GF-D8 (cell line): ENCODE data around the gene UBALD1.
A peak's percentile ranks its signal among the peaks of the same experiment; 100 is the strongest.

Experiments
- DNase-seq: peaks from one replicate; lab custom pipeline; 2025; lab: John Stamatoyannopoulos, UW

Gene UBALD1

DNA sequence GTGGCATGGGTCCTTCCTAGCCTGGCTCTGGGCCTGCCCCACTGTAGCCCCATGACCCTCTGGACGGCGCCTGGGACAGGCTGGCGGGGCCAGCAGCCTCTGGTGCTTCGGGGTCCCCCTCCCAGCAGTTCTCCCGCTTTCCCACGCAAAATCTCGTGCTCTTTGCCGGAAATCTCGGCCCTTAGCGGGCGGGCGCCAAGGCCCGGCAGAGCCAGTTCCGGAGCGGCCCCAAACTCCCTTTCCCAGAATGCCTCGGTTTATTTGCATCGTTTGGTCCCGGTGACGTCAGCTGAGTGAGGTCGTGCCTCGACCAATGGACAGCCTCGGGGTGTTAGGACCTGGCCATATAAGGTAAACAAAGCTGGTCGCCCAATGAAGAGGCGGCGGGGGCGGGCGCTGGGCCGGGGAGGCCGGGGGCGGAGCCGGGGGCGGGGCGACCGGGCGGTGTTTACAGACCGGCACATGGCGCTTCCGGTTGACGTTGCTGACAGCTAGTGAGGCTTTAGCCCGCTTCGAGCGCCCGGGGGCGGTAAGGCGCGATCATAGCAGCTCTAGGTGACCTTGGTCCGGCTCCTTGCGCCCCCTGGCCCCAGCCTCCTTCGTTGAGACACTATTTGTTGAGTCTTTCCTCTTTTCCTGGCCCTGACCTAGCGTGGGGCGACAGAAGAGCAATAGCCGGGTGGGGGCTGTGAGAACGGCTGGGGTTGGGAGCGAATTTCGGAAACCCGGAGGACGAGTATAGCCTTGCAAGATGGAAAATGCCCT is 1.5 kb upstream of the UBALD1 start:
- DNase-seq: peak; percentile 98

DNA sequence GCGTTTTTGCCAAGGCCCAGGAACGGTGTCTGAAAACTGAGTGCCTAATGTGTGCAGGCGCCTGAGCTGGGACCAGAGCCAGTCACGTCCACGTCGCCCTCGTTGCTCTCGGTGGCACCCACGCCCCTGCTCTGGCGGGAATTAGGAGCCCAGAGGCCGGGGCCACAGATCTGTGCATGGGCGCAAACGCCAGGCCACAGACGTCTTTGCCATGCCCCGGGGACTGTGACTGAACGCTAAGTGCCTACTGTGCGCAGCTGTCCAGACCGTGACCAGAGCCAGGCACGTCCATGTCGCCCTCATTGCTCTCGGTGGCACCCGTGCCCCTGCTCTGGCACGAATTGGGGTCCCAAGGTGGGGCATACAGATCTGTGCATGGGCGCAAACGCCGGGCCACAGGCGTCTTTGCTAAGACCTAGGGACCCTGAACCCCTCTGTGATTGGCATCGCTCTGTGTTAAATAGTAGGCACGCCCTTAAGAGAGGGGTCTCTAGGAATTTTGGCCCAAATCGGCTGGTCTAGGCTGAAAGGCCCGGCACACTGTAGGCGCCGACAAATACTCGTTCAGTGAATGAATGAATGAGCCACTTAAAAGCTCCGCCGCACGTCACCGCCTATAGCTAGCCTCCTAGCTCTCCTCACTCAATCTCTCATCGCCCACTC is 827 bp upstream of the UBALD1 start:
- DNase-seq: no peak

DNA sequence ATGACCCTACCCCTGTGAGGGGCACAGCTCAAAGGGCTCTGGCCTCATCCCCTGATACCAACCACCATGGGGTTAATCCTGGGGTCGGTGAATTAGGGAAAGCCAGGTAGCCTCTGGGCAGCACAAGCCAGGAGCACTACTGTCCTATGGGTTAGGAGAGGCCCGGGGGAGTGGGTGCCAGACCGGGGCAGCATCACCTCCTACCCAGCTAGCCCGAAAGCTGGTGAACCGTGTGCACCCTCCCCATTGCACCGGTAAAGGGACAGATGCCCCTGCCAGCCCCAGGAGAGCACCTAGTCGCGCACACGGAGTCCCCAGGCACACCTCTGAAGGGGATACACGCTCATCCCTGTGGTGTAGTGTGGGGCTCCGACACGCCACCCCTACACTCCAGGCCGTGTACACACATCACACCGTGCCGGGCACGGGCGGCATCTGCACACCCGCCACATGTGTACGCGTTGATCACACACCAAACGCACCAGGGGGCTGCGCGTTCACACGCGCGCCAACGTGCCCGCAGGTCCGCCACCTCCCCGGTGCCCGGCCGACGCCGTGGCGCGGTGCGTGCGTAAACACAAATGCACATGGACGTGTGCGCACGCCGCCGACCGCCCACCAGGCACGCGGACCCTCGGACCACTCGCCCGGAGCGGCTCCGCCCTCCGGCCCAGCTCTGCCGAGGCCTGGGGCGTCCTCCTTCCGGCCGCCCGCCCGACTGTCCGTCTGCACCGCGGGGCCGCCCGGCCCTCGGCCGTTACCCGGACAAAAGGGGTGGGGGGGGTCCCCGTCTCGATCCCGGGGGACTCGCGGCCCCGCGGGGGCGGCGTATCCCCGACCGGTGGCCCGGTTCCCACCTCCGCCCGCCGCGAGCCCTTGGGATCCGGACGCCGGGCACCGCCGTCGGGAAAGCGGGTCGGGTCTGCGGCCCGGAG is 785 bp downstream of the UBALD1 start:
- no peak for DNase-seq

DNA sequence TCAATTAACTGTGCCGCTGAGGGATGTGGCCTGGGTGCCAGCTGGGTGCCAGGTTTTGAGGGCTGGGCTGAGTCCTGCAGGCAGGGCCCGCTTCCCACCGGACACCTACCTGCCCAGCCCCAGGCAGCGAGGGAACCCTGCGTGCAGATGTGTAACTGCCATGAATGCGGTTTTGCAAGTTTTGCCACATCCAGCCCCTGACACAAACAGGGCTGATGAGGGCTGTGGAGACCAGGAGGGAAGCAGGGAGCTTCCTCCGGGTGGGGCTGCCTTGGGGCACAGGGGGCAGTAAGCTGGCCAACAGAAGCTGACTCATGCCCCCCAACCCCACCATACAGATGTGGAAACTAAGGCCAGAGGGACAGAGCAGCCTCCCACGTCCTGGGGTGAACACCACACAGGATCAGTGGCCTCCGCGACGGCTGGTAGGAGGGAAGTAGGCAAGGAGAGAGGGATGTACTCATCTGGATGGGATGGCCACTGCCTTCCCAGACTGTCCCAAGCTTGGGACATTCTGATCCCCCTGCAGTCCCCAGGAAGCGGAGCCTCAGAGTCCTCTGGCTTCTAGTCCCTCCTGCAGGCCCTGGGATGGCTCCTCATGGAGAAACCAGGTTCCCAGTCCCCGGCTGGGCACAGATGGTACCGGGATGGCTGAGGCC is 1.6 kb downstream of the UBALD1 start:
- peak; percentile 4 for DNase-seq

DNA sequence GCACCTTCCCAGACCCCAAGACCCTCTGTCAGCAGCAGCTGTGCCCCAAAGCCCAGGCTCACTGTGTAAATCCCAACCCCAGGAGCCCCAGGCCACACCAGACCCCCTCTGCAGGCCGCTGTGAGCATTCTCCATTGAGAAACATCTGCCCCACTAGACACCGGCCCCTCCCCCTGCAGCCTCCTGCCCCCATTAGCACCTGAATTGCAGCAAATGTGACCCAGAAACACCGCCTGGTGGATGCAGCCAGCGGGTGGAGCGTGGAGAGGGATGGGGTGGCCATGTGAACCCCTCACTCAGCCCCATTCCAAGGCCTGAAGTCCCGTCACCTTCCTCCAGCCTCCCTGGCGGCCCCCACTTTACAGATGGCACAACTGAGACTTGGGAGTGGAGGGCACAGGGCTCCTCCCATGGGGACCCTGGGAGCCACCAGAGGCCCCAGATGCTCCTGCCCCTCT is 2.2 kb downstream of the UBALD1 start:
- DNase-seq: no peak

DNA sequence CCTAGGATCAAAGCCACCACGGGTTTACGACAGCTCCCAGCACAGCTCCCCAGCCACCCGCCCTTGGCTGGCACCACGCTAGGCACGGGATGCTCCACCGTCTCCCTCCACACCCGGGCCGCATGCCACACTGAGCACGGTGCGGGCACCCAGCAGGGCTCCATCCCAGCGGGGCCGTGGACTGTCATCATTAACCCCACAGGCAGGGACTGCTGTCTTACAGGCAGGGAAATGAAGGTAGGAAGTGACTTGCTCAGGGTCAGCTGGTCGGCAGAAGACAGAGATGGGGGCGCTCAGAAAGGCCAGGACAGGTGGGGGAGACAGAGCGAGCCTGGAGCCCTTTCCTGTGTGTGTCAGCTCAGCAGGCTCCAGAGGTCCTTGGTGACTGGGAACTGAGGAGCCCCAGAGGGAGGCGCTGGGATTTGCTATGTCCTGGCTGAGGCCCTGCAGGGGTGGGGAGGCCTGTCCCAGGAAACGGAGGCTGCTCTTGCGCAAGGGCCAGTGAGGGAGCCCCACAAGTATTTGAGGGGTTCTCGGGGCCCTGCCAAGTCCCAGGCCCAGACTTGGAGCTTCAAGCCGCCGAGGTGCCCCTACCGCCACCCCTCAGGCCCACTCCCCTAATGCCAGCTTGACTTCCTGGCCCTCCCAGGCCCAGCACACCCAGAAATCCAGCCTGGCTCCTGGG is 3.2 kb downstream of the UBALD1 start:
- DNase-seq: no peak

DNA sequence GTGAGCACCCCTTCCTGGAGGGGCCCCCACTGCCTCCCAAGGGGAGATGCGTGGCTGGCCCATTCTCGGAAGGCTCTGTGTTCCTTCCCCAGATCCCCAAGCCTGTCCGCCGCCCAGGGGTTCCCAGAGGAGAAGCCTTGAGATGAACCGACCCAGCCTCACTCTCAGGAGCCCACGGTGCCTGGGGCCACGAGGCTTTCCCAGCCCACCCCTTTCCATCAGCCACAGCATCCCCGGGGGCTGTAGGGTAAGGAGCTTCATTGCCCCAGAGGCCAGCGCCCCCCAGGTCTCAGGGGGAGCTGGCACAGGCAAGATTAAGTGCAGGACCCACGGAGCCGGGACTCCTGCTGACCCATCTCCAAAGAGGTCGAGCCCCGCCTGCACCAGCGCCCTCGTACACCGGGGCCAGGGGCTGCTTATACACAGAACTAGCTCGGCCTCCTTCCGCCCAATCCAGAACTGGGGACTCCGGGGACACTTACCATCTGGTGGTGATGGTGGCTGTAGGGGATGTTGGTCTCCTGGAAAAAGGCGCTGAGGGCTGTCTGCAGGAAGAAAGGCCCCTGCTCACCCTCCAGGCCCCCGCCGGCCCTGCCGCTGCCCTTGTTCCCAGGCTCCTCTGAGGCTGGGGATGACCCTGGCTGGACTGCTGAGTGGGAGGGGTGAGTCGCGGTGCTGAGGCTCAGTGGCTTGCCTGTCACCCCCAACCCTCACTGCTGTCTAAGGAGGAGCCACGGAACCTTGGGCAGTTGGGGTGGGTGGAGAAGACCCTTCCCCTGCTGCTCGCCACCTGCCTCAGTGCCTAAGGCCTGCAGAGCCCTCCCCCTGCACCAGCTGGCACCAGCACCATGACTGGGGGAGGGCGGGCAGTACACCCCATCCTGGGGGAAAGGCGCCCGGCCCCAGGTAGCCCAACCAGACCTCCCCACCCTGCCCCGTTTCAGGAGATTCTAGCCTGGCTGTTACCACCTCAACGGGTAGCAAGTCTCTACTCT is 4.4 kb downstream of the UBALD1 start:
- DNase-seq: no peak

DNA sequence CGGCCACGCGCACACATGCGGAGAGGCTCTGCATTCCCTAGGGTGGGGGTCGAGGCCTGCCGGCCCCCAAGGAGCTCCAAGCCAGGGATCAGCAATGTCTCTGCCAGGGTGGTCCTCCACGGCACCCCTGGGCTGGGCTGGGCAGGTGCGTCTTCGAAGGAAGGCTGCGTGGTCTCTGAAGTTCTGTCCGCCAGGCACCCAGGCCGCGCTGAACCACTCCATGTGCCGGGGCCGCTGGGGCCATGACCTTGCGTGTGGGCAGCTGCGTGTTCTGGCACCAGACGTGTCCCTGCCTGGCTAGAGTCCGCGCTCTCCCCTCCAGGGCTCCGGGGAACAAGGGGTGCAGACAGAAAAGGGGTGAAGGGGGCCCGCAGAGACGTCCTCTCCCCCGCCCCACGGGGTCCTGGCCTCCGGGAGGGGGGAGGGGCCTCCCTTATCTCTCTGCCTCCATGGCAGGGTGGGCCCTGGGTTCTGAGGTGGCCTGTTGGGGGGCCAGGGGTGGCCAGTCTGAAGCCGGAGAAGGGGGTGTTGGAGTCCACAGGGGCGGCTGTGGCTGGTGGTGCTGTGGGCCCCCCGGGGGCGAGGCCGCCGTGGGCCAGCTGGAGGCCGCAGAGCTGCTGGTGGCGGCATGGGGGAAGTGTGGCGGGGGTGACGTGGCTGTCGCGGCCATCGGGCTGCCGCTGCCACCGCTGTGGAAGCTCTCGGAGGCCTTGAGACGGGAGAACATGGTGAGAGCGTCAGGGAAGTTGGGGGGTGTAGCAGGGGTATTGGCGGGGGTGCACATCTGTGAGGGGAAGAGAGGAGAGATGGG is 5.3 kb downstream of the UBALD1 start:
- no peak for DNase-seq

DNA sequence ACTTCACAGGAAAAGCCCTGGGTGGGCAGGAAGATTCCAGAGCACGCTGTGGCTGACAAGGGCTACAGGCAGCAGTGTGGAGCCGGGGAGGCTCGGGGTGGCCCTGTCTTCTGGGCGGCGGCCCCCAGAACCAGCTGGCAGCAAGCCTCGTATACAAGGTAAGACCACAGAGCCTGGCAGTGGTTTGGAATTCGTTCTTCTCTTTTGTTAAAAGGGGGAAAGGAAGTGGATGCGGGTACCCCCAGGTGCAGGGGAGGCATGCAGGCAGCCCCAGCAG is 6.0 kb downstream of the UBALD1 start:
- no peak for DNase-seq

DNA sequence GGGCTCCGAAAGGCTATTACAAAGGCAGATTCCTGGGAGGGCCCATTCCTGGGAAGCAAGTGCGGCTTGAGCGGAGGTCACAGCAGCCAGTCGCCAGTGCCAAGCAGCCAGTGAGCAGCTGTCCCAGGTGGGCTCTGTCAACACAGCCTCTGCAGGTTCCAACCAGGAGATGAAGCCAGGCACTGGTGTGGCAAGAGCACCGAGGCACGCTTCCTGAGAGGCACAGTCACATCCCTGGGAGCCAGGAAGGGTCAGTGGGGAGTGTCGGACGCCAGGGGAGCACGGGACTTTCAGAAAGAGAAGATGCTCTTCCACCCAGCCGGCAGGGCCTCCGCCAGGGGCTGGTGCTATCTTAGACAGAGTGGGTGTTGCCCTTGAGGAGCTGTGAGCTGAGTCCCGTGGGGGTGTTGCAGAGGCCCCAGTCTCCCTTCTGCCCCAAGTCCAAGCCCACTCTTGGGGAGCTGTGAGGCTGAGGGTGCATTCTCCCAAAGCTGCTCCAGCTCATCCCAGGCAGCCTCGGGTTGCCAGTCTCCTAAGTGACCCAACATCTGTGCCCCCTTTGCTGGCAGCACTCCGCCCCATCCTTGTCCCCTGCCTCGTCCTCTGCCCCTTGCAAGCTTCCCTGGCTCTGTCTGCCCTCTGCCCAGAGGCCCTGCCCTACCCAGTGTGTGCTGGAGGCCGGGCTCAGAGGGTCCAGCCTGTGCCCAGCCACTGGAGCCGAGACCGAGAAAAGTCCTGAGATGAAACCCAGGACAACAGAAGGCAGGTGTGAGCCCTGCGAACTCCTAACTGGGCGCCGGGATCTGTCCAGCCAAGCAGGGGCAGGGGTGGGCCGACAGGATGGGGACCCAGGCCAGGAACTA is 6.6 kb downstream of the UBALD1 start:
- no peak for DNase-seq

DNA sequence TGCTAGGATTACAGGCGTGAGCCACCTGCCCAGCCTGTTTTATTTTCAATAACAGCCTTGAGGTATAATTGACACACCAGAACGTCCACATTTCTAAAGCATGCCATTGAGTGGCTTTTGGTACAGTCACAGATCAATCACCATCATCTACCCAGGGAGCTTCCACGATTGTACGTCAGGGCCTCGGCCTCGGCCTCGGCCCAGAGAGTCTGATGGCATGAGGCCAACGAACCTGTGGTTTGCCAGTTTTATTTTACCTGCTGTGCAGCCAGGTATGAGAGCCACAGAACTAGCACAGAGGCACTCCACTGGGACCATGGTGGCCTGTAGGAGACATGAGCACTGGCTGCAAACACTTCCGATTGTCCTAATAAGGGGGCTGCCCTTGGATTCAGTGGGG is 8.3 kb downstream of the UBALD1 start:
- no peak for DNase-seq

DNA sequence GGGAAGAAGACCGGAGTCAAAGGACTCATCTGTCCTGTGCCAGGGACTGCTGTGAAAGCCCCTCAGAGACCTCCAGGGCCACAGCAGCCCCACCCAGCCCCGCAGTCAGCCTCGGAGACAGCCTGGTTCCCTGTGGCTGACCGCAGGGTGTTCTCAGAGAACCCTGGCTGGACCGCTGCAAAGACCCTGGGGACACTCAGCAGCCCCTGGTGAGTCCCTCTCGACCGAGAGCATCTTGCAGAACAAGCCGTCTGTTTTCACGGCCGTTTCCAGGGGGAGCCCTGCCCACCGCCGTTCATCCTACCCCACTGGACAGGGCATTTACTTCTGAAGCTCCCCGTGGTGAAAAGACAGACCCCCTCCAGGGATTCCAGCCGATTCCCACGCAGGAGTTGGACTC is 10.3 kb downstream of the UBALD1 start:
- DNase-seq: no peak

DNA sequence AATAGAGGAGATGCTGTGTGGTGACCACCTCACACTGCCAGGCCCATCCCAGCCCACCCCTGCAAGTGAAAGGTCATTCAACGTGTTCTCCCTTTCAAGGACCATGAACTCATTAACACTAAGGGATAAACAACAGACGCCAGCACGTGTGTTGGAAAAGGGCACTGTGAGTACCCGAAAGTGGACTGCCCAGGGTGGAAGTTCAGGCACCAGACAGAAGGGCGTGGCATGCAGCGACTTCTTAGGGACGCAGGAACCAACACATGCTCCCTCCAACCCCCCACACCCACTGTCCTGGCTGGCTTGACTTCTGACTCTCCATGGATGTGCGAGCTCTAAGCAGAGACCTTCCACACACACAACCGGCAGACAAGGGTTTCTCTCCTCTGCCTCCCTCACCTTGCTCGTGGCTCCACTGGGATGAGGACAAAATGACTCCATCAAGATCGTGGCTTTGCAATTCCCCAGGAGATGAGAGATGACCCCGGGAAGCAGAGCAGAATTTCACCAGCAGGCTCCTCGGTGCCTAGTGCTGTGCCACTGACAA is 11.0 kb downstream of the UBALD1 start:
- DNase-seq: no peak

DNA sequence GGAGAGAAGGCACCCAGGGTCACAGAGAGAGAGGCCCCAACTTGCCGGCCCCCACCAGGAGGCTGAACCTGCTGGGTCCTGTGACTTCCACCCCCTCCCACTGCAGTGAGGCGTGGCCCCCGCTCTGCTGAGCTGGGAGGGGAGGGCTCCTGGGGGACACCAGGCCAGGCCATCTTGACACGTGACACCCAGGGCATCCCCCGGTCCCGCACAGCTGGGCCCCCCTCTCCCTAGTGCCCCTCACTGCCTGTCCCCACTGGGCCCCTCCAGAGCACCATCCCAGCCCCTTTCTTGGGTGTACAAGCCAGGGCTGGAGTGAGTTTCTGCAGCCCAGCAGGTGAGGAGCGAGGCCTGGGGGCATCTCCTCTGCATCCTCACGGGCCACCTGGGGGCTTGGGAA is 12.4 kb downstream of the UBALD1 start:
- no peak for DNase-seq

DNA sequence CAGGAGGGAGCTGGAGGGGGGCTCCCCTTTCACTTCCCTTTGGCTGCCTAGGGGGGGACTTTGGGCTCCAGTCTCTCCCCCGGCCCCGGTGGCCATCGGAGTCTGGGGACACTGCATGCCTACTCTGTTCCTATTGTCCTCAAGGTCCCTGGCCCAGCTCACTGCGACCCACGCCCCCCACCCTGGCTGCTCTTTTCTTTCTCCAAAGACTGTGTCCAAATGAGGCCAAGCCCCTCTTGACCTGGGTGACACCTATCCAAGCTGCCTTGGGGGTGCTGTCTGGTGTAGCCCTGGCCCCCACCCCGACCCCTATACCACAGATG is 12.9 kb downstream of the UBALD1 start:
- no peak for DNase-seq

DNA sequence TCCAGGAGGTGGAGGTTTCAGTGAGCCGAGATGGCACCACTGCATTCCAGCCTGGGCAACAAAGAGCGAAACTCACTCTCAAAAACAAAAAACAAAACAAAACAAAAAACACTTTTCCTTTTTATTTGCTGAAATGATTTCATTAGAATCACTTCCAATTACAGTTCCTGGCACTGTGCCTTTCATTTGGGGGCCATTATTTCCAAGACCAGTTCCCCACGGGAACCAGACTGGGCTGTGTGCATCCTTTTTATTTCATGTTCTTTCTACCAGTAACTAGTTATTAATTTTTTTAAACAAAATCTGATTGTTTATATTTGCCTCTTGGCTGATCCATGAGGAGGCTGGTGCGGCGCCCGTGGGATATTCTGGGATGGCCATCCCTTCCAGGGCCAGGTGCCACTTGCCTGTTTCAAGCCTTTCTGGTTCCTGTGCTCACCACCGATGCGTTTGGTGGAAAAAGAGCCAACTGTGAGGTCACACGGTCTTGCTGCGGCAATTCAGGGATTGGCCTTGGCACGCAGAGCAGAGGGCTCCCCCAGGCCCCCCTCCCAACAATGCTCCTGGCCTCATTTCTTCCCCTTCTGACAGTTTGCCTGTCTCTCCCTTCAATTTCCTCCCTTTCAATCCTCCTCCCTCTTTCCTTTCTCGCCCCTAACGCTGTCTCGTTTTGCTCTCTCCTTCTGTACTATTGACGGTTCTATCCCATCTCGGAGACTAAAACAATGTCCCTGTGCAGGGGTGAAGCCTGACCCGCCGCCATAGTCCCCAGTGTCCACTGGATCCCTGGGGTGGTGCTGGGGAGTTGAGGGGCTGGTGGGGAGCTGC is 13.4 kb downstream of the UBALD1 start:
- no peak for DNase-seq

DNA sequence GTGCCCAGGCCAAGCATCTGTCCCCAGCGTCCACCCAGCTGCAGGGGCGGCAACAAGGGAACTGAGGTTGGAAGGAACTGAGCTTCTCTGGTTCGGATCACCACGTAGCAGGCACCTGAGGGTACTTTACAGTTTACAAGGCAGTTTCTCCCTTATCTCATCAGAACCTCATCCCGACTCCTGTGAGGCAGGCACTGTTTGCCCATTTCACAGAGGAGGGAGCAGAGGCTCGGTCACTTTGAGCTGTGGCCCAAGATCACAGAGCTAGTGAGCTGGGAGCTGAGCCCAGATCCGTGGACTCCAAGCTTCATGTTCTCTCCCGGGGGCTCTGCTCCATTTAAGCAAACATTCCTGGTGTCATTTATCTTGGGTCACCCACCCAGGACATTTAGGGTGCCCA is 15.1 kb downstream of the UBALD1 start:
- DNase-seq: no peak

DNA sequence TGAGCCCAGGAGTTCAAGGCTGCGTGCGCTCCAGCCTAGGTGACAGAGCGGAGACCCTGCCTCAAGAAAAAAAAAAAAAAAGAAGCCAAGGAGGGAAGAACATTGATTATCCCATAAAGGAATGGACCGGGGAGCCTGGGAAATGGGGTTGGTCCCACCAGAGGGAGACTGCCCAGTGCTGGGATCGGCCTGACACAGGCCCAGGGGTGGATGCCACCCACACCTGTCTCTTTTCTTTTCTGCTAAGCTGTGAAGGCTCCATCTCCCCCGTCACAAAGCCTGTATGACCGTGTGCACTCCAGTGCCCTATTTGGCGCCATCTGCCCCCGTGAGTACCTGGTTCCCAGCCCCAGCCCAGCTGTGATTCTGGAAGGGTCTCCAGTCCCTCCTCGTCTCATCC is 15.7 kb downstream of the UBALD1 start:
- no peak for DNase-seq
